ENCODE data around the gene ZNF518B.
"Not testable (repeated sequence)": the region's sequence is repeated elsewhere in the genome, so short reads cannot be mapped to it uniquely, and the experiment has no call there.

The ZNF518B gene

DNA sequence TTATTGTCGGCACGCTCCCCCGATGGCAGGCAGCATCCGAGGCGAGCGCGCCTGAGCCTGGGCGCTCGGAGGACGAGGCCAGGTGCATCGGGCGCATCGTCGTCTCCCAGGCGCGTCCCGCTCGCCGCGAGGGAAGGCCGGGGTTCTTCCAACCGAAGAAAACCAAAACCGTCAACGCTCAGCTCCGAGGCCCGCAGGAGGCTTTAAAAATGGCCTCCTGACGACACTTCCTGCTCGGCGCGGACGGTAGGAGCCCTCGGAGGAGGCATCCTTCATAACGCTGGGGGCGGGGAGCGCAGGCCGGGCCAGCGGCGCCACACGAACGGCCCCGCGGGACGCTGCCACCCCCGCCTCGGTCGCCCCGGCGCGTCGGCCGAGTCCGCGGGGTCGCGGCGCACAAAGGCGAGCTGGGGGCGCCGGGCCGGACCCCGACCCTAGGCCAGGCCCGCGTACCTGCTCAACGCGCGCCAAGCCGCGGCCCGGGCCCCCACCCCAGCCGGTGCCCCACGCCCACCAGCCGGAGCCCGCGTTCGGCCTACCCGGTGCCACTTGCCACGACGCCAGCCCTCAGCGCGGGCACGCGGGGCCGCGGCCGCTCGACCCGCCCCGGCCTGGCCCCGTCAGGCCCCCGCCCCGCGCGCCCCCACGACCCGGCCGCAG lies 501 bp downstream of the ZNF518B start:
- DNase-seq, result peak; percentile 9

DNA sequence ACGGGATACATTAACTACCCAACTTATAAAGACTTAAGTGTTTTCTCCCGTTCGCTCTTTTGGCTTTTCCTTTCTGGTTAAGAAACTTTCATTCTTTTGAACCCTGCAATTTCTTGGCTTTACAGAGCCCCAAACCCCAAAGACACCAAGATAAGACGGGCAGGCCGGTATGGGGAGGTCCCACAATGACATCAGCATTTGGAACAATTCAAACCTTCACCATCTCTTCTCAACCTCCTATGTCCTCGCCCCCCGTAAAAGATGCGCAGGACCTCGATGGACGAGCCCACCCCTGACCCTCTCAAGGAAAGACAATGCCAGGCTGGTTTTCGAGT lies 999 bp downstream of the ZNF518B start:
- no peak for DNase-seq

DNA sequence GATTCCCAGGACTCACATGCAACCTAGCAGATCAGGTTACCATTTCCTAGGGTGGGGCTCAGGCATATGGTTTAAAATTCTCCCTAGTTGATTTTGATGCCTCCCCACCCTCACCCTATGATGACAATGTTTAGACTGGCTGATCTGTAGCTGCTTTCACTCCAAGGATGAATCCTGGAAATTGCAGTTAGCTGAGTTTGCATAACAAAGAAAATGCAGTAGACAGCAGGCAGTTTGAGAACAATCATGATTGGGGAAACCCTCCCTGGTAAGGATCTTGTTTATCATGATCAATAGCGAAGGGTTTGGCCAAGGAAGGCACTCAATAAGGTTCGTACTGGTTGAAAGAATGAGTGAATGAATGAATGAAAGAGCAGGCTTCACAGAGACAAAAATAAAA lies 2.1 kb downstream of the ZNF518B start:
- DNase-seq, result no peak

DNA sequence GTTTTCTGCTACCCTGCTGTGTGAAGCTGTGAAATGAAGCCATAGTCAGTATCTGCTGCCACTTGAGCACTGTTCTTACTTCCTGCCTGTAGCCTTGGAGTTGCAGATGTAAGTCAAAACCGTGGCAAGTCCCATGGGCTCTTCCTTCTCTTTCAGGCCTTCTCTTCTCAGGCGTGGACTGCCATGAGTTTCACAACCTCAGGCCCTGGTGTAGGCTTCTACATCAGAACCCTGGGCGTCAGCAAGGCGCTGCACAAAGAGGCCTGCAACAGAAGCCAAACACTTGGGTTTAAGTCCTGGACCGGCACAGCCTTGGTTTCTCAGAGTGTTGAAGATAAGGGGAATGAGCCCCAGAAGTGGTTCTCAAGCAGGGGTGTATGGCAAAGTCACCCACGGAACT lies 2.5 kb downstream of the ZNF518B start:
- no peak for DNase-seq

DNA sequence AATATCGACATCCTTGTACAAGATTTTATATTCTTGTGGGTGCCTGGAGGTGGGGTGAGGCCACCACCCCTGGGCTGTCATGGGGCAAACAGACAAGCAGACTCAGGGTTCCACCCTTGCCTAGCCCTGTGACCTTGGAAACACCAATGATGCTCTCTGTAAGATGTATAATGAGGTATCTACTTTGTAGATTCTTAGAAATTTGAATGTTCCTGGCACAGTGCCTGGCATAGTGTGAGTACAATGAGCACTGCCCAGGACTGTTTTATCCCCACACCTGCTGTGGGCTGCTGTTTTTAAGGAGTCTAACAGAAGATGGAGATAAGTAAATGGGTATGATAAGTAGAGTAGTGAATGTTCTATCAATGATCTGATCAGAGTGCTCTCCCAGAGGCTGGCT lies 3.1 kb downstream of the ZNF518B start:
- no peak for DNase-seq

DNA sequence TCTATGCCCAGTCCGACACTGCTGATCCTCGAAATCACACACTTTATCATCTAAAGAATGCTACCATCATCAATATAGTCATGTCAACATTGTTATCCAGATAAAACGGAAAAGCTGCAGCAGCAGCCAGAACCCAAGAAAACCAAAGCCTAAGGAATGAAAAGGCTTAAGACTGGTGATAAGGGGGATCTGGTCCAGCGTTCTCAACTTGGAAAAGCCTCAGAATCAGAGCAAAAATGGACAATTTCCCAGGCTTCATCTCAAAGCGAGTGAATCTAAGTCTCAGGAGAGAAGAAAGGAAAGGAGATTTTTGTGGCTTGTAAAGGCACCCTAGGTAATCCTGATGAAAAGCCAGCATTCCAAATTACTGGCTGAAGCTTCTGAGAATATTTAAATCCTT lies 8.2 kb downstream of the ZNF518B start:
- no peak for DNase-seq

GRCh38 chr4:10442976-10443375 lies 14.2 kb downstream of the ZNF518B start:
- DNase-seq, result no peak

DNA sequence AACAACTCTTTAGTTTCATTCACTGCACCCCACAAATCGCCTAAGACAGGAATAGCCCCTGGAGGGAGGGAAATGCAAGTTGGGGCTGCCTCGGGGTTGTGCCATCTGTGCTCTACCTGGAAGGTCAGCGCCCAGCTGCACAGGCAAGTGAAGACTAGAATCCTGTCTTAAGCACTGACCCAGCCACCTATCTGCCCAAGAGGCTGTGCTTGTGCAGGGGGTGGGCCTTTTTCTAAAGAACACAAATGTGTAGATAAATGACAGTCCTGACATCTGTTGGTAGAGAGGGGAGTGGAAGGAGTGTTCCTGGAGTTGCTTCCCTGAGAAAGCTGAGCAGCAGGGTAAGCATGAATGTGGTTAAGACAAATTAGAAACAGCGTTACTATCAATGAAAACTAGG lies 15.7 kb downstream of the ZNF518B start:
- no peak for DNase-seq

DNA sequence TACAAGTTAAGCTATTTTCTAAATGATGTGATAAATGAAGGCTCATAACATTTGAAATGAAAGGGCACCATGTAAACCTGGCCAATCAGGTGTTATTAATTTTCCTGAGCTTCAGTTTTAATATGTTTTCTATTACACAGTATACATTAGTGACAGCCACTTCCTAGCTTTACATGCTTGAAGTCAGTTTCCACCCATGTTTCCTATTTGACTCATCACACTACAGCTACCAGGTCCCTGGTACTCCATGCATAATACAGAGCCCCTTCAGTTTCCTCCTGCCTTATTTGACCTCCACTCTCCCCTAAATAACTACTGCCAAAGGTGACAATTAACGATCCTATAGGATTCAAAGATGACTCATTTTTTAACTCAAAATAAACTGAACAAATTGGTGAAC lies 18.3 kb downstream of the ZNF518B start:
- no peak for DNase-seq

- no peak for DNase-seq
Observed at GRCh38 chr4:10437735-10438134, 19.5 kb downstream of the ZNF518B start.

GRCh38 chr4:10427680-10428079 lies 29.5 kb downstream of the ZNF518B start:
- DNase-seq, result not testable (repeated sequence)

DNA sequence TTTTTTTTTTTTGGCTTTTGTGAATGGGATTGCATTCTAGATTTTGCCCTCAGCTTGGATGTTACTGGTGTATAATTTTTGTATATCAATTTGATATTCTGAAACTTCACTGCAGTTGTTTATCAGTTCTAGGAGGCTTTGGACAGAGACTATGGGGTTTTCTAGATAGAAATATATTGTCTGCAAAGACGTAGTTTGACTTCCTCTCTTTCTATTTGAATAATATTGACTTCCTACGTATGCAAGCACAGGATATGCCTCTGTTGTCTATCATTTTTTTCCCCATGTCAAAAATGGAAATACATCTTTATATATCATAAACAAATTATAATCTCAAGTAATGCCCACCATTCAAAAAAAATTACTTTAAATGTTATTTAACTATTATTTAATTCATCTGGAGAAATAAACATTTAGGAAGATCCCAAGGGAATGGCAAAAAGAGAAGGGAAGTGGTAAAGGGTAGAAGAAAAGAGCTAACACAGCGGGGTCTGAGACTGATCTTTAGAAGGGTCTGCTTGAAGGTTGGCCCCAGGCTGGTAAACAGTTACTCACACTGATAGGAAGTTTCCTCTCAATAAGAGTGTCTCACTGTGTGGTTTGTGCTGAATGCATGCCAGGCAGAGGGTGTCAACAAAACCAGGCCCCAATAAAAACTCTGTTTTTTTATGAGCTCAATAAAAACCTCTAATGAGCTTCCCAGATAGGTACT lies 35.7 kb downstream of the ZNF518B start:
- no peak for DNase-seq

DNA sequence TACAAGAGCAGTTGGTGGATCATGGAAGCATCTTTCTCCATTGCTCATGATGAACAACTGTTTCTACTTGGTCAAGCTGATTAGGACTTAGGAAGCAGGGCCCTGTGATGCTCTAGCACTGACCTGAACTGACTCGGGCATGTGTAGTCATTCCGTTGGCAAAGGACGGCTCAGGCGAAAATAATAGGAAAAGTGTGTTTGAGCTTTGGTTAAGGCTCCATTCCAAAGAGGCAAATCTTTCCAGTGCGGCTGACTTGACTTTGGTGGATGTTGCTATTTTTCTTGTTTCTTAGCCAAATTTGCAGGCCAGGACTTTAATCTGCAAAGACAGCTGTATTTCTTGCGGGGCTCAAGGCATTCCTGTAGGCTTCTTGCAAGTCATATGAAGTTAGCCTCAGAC lies 39.5 kb downstream of the ZNF518B start:
- DNase-seq, result no peak

- no peak for DNase-seq
Observed at GRCh38 chr4:10416441-10416840, 40.8 kb downstream of the ZNF518B start.

GRCh38 chr4:10413177-10413576 lies 44.0 kb downstream of the ZNF518B start:
- no peak for DNase-seq

GRCh38 chr4:10405672-10406071 lies 51.6 kb downstream of the ZNF518B start:
- DNase-seq, result no peak

GRCh38 chr4:10403633-10404445 lies 53.4 kb downstream of the ZNF518B start:
- DNase-seq, result peak; percentile 21

GRCh38 chr4:10395971-10396580 lies 61.1 kb downstream of the ZNF518B start:
- DNase-seq, result no peak
